HEK293 (cell line): Measurements from ENCODE around the gene CYP39A1.

Experiments
- ATF2 ChIP-seq: fragments of 450-650 bp; formaldehyde crosslinking; IDR thresholded peaks from 2 replicates; pipeline ENCODE4 v1.5.1; 2016; ENCODE audit warnings: missing biosample characterization, missing genetic modification characterization, low read depth
- INSM2 ChIP-seq: fragments of 450-650 bp; formaldehyde crosslinking; IDR thresholded peaks from 2 replicates; pipeline ENCODE4 v1.5.1; 2016; ENCODE audit warnings: missing biosample characterization, missing genetic modification characterization
- PATZ1 ChIP-seq: fragments of 450-650 bp; formaldehyde crosslinking; IDR thresholded peaks from 2 replicates; pipeline ENCODE4 v1.5.1; 2016; ENCODE audit warnings: missing biosample characterization, missing genetic modification characterization
- TSHZ1 ChIP-seq: fragments of 450-650 bp; formaldehyde crosslinking; IDR thresholded peaks from 2 replicates; pipeline ENCODE4 v1.5.1; 2016; ENCODE audit warnings: missing biosample characterization, missing genetic modification characterization, borderline replicate concordance
- WT1 ChIP-seq: fragments of 450-650 bp; formaldehyde crosslinking; IDR thresholded peaks from 2 replicates; pipeline ENCODE4 v1.5.1; 2016; ENCODE audit warnings: missing biosample characterization, missing genetic modification characterization
- ZBTB11 ChIP-seq: fragments of 450-650 bp; formaldehyde crosslinking; conservative IDR thresholded peaks from 2 replicates; pipeline ENCODE4 v1.5.1; 2016; ENCODE audit warnings: low read depth, missing biosample characterization, missing genetic modification characterization
- ZBTB8A ChIP-seq: fragments of 450-650 bp; formaldehyde crosslinking; IDR thresholded peaks from 2 replicates; pipeline ENCODE4 v1.5.1; 2016; ENCODE audit warnings: missing biosample characterization, missing genetic modification characterization
- ZFP3 ChIP-seq: fragments of 450-650 bp; formaldehyde crosslinking; IDR thresholded peaks from 2 replicates; pipeline ENCODE4 v1.5.1; 2016; ENCODE audit warnings: low read depth, missing biosample characterization, missing genetic modification characterization
- ZNF112 ChIP-seq: fragments of 450-650 bp; formaldehyde crosslinking; IDR thresholded peaks from 2 replicates; pipeline ENCODE4 v1.5.0; 2017; ENCODE audit warnings: missing biosample characterization, missing genetic modification characterization
- ZNF146 ChIP-seq: fragments of 450-650 bp; formaldehyde crosslinking; IDR thresholded peaks from 2 replicates; pipeline ENCODE4 v1.5.1; 2016; ENCODE audit warnings: missing biosample characterization, missing genetic modification characterization
- ZNF155 ChIP-seq: fragments of 450-650 bp; formaldehyde crosslinking; IDR thresholded peaks from 2 replicates; pipeline ENCODE4 v1.5.1; 2016; ENCODE audit warnings: missing biosample characterization, missing genetic modification characterization
- ZNF211 ChIP-seq: fragments of 450-650 bp; formaldehyde crosslinking; IDR thresholded peaks from 2 replicates; pipeline ENCODE4 v1.5.1; 2016; ENCODE audit warnings: low read depth, missing biosample characterization, missing genetic modification characterization
- ZNF324 ChIP-seq: fragments of 450-650 bp; formaldehyde crosslinking; IDR thresholded peaks from 2 replicates; pipeline ENCODE4 v1.5.1; 2016; ENCODE audit warnings: missing biosample characterization, missing genetic modification characterization
- ZNF404 ChIP-seq: fragments of 450-650 bp; formaldehyde crosslinking; IDR thresholded peaks from 2 replicates; pipeline ENCODE4 v1.5.1; 2017; ENCODE audit warnings: missing biosample characterization, missing genetic modification characterization
- ZNF549 ChIP-seq: fragments of 450-650 bp; IDR thresholded peaks from 2 replicates; pipeline ENCODE4 v1.5.1; 2018; ENCODE audit warnings: missing biosample characterization, missing genetic modification characterization, mild to moderate bottlenecking, inconsistent platforms, moderate library complexity
- ZNF558 ChIP-seq: fragments of 450-650 bp; formaldehyde crosslinking; IDR thresholded peaks from 2 replicates; pipeline ENCODE4 v1.5.1; 2016; ENCODE audit warnings: missing biosample characterization, missing genetic modification characterization
- ZNF571 ChIP-seq: fragments of 450-650 bp; formaldehyde crosslinking; IDR thresholded peaks from 2 replicates; pipeline ENCODE4 v1.5.0; 2017; ENCODE audit warnings: missing biosample characterization, missing genetic modification characterization
- ZNF621 ChIP-seq: fragments of 450-650 bp; formaldehyde crosslinking; IDR thresholded peaks from 2 replicates; pipeline ENCODE4 v1.5.1; 2017; ENCODE audit warnings: missing biosample characterization, missing genetic modification characterization
- ZNF639 ChIP-seq: fragments of 450-650 bp; formaldehyde crosslinking; IDR thresholded peaks from 2 replicates; pipeline ENCODE4 v1.5.1; 2016; ENCODE audit warnings: missing biosample characterization, missing genetic modification characterization
- ZNF664 ChIP-seq: fragments of 450-650 bp; formaldehyde crosslinking; IDR thresholded peaks from 2 replicates; pipeline ENCODE4 v1.5.1; 2016; ENCODE audit warnings: missing biosample characterization, missing genetic modification characterization
- ZNF704 ChIP-seq: fragments of 450-650 bp; formaldehyde crosslinking; IDR thresholded peaks from 2 replicates; pipeline ENCODE4 v1.5.1; 2016; ENCODE audit warnings: missing biosample characterization, missing genetic modification characterization
- ZNF707 ChIP-seq: fragments of 450-650 bp; formaldehyde crosslinking; IDR thresholded peaks from 2 replicates; pipeline ENCODE4 v1.5.1; 2016; ENCODE audit warnings: missing biosample characterization, missing genetic modification characterization
- ZNF776 ChIP-seq: fragments of 450-650 bp; formaldehyde crosslinking; IDR thresholded peaks from 2 replicates; pipeline ENCODE4 v1.5.0; 2017; ENCODE audit warnings: missing biosample characterization, missing genetic modification characterization, borderline replicate concordance
- ZNF830 ChIP-seq: fragments of 450-650 bp; IDR thresholded peaks from 2 replicates; pipeline ENCODE4 v1.5.0; 2018; ENCODE audit warnings: missing biosample characterization, missing genetic modification characterization, low read depth, mild to moderate bottlenecking, moderate library complexity

Gene CYP39A1

GRCh38 chr6:46652603-46653438, at the start of gene CYP39A1, which contains the start of gene SLC25A27 (continued):
- TF ChIP-seq ZNF639 (no peak), ZNF112 (tag by site-specific recombination) (no peak), PATZ1 (tag by site-specific recombination) (peak; percentile 53), ATF2 (tag by site-specific recombination) (no peak), WT1 (tag by site-specific recombination) (peak; percentile 14; the same call in 1 of the 2 replicates), ZNF830 (tag by site-specific recombination) (no peak), ZBTB11 (peak; percentile 30; the same call in 1 of the 2 replicates), ZNF558 (no peak), ZNF621 (no peak), ZBTB8A (peak; percentile 36), ZNF704 (tag by site-specific recombination) (no peak), ZNF404 (tag by site-specific recombination) (no peak), ZNF707 (tag by site-specific recombination) (no peak), INSM2 (tag by site-specific recombination) (0 out of 2 replicates have a peak, but pooled peaks have one; percentile 37), ZNF211 (no peak), ZNF664 (tag by site-specific recombination) (no peak), ZNF146 (no peak), ZNF549 (tag by site-specific recombination) (no peak), ZFP3 (tag by site-specific recombination) (no peak), TSHZ1 (tag by site-specific recombination) (no peak), ZNF324 (tag by site-specific recombination) (no peak), ZNF155 (no peak), ZNF571 (tag by site-specific recombination) (no peak), ZNF776 (no peak)
